GM18507 (cell line): ENCODE results near the gene LRRC8C.

ENCODE experiments used
- DNase-seq: peaks from one replicate; pipeline ENCODE4 v3.0.0; 2011; ENCODE audit warnings: low read depth; ENCODE audit not compliant: insufficient read length; ENCODE audit errors: extremely low spot score
- FAIRE-seq: peaks from 2 replicates; lab custom pipeline; 2011; peaks lifted over from hg19 to GRCh38; lab: Jason Lieb, UNC

The LRRC8C gene

GRCh38 chr1:89631816-89632656 lies 884 bp upstream of the LRRC8C start:
- DNase-seq (no peak), FAIRE-seq (no peak)

- no peak for FAIRE-seq
- peak; percentile 26 for DNase-seq
These were observed 404 bp downstream of the LRRC8C start for GRCh38 chr1:89633248-89633799.

- FAIRE-seq (peak; percentile 50), DNase-seq (no peak)
These were observed 1.1 kb downstream of the LRRC8C start for GRCh38 chr1:89633800-89634625.

GRCh38 chr1:89635825-89636815 lies 3.2 kb downstream of the LRRC8C start:
- DNase-seq (no peak), FAIRE-seq (peak; percentile 44)

- DNase-seq (no peak), FAIRE-seq (no peak)
These were observed 4.6 kb downstream of the LRRC8C start for GRCh38 chr1:89637496-89637895.

GRCh38 chr1:89640440-89640839 lies 7.5 kb downstream of the LRRC8C start:
- DNase-seq = no peak
- FAIRE-seq = no peak

- FAIRE-seq = peak; percentile 18
- DNase-seq = no peak
These were observed 8.9 kb downstream of the LRRC8C start for GRCh38 chr1:89641781-89642180.

GRCh38 chr1:89643577-89643976 lies 10.7 kb downstream of the LRRC8C start:
- DNase-seq (no peak), FAIRE-seq (no peak)

GRCh38 chr1:89644119-89644814 lies 11.3 kb downstream of the LRRC8C start:
- no peak for FAIRE-seq

GRCh38 chr1:89646259-89646658 lies 13.3 kb downstream of the LRRC8C start:
- no peak for DNase-seq
- FAIRE-seq = no peak

More at GRCh38 chr1:89644119-89644814, 11.3 kb downstream of the LRRC8C start:
- no peak for DNase-seq

- peak; percentile 12 for FAIRE-seq
These were observed 16.9 kb downstream of the LRRC8C start for GRCh38 chr1:89649783-89650182.

GRCh38 chr1:89652373-89652772 lies 19.5 kb downstream of the LRRC8C start:
- FAIRE-seq = no peak
- DNase-seq = no peak

More at GRCh38 chr1:89649783-89650182, 16.9 kb downstream of the LRRC8C start:
- DNase-seq = no peak

GRCh38 chr1:89657886-89658285 lies 25.0 kb downstream of the LRRC8C start:
- DNase-seq (no peak), FAIRE-seq (peak; percentile 77)

- FAIRE-seq = peak; percentile 39
- DNase-seq = no peak
These were observed 26.6 kb downstream of the LRRC8C start for GRCh38 chr1:89659322-89660081.

GRCh38 chr1:89660224-89661061 lies 27.5 kb downstream of the LRRC8C start:
- no peak for DNase-seq

GRCh38 chr1:89665941-89666340 lies 33.0 kb downstream of the LRRC8C start:
- no peak for FAIRE-seq

More at GRCh38 chr1:89660224-89661061, 27.5 kb downstream of the LRRC8C start:
- FAIRE-seq = no peak

GRCh38 chr1:89666640-89667039 lies 33.7 kb downstream of the LRRC8C start:
- FAIRE-seq (no peak), DNase-seq (no peak)

More at GRCh38 chr1:89665941-89666340, 33.0 kb downstream of the LRRC8C start:
- DNase-seq = no peak
